Hematopoietic multipotent progenitor cell treated with erythropoietin and hydrocortisone succinate and interleukin-3 and kit ligand, for 15 days (in vitro differentiated cells): Measurements from ENCODE around the gene EMILIN3.
A peak's percentile ranks its signal among the peaks of the same experiment; 100 is the strongest.

Experiments
- DNase-seq: peaks from one replicate; pipeline ENCODE4 v3.0.0-alpha.2; 2015; ENCODE audit warnings: low spot score

EMILIN3 gene

DNA sequence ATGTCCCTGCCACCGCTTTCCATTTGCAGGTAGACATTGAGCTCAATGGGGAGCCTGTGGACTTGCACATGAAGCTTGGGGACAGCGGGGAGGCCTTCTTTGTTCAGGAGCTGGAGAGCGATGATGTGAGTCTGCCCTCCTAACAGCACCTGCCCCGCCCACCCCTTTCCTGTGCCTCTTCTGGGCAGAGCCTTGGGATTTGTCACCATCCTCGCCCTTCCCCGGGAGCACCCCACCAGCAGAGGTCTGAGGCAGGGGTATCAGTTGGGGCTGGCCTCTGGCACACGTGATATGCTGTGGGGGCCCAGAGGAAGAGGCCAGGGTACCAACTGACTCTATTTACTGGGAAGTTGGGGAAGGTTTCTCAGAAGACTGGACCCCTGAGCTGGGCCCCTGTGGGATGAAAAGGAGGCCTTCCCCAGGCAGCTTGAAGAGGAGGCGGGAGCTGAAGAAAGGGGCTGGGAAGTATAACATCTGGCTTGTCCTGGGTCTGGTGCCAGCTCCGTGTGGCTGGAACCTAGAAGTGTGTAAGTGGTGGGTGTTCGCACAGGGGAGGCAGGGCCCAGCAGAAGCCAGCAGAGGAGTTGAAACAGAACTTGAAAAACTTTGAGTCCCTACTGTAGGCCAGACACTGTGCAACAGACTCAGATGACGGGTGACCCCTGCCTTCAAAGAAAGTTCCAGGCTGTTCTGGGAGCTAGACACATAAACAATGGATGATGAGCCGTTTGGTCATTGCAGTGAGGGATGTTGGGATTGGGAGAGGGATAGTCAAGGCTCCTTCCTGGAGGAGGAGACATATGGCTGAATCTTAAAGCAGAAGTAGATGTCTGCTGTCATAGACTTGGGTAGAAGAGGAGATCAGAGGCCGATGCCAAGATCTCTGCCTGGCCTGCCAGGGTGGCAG is 18.8 kb downstream of the EMILIN3 start:
- DNase-seq = no peak

DNA sequence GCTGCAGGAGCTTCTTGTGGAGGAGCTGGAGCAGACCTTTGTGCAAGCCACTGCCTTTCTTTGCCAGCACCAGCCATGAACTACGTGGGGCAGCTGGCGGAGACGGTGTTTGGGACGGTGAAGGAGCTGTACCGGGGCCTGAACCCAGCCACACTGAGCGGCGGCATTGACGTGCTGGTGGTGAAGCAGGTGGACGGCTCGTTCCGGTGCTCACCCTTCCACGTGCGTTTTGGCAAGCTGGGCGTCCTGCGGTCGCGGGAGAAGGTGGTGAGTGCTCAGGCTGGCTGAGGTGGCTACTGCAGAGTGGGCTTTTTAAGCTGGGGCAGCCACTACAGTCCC is 20.9 kb downstream of the EMILIN3 start:
- no peak for DNase-seq

- no peak for DNase-seq
Measured at GRCh38 chr20:41344938-41345728, 21.5 kb downstream of the EMILIN3 start.

GRCh38 chr20:41344477-41344876 is 22.1 kb downstream of the EMILIN3 start:
- no peak for DNase-seq

- no peak for DNase-seq
Measured at GRCh38 chr20:41342474-41343464, 23.8 kb downstream of the EMILIN3 start.

DNA sequence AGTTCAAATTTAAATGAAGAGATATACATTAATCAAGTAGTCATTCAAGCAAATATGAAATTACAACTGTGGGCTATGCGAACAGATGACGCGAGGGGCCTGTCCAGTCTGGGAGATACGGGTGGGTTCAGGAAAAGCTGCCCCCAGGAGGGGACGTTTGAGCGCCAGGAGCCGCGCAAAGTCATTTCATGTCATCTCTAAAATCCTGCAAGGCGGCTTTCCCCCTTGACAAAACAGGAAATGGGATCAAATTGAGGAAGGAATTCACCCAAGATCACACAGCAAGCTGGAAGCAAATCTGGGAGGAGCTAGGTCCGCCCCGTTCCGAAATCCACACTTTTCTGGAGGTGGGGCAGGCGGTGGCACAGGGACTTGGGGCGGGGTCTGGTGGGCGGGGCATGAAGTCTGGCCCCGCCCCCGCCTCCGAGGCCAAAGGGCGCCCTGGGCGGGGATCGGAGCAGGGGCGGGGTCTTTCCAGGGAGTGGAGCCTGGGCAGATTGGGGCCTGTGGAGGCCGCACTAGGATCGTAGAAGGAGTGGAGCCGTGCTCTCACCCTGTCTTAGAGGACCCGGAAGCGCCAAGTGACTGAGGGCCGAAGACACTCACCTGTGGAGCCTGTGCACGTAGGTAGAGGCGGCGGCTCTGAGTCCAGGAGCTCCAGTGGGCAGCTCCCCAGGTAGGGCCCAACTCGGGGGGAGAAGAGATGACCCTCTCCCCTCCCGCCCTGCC is 26.1 kb downstream of the EMILIN3 start, which contains the start of gene LPIN3:
LPIN3 (plus strand) TSS at position 495 of the 729 bp plus-strand sequence. CDS start 4,983 bp downstream, outside the sequence.
- DNase-seq = peak; percentile 68

- peak; percentile 80 for DNase-seq
Measured at GRCh38 chr20:41339957-41340326, 26.7 kb downstream of the EMILIN3 start.

DNA sequence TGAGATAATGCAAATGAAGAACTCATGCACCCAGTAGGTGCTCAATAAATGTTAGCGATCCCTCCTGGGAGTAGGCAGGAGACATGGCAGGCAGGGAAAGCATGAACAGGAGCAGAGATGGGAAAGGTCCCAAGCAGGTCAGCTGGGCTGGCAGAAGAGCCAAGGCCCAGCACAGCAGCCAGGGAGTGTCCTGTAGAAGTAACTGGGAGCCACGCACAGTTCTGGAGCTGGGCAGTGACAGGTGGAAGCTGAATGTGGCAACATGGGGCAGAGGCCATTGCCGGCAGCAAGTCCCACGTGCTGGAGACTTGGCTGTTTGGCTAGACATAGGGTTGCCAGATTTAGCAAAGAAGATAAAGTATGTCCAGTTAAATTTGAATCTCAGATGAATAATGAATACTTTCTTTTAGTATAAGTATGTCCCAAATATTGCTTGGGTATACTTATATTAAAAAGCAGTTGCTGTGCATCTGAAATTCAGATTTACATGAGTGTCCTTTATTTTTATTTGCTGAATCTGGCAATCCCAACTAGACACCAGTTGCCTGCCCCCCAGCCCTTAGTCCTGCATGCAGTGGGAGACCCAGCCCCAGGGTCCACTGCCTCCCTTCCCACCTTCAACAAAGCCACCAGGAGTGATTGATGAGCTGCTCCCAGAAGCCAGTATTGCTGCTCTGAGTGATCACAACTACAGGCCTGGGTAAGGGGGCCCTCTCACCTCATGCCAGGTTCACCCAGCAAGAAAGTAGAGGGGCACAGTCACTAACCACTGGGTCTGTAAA is 29.7 kb downstream of the EMILIN3 start:
- DNase-seq = no peak

DNA sequence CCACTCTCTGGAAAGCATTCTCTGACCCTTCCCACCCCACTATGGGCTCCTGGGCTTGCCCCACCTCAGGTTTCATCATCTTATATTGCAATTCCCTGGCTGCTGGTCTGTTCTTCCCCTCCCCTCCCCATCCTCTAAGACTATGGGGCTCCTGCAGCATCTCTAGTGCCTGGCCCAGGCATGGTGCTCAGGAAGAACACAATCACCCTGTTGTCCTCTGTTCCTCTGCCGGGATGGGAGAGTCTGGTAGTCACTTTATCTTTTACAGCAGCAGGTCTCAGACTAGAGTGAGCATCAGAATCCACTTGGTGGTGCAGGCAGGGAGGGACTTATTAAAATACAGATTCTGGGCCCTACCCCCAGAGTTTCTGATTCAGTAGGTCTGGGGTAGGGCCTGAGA is 31.0 kb downstream of the EMILIN3 start:
- no peak for DNase-seq

- no peak for DNase-seq
Measured at GRCh38 chr20:41334443-41335421, 31.9 kb downstream of the EMILIN3 start.

DNA sequence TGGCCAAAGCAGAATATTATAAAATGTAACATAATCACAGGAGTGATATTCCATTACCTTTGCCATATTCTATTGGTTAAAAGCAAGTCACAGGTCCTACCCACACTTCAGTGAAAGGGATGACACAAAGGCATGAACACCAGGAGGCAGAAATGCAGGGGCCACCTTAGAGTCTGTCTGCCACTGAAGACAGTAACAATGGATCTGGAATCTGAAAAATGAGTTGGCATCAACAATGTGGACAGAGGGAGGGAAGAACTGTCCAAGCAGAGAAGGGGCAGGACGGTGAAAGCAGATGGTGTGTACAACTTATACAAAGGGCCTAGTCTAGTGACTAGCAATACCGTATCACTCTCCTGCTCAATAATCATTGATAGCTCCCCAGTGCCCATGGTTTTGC is 32.6 kb downstream of the EMILIN3 start:
- DNase-seq = no peak

DNA sequence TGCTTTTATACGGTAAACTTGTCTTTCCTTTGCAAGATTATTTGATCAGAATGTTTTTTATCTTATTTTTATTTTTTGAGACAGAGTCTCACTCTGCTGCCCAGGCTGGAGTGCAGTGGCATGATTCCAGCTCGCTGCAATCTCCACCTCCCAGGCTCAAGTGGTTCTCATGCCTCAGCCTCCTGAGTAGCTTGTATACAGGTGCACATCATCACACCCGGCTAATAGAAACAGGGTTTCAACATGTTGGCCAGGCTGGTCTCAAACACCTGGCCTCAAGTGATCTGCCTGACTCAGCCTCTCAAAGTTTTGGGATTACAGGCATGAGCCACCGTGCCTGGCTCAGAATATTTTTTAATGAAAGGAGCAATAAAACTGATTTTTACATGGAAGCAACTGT is 34.9 kb downstream of the EMILIN3 start:
- DNase-seq = no peak

DNA sequence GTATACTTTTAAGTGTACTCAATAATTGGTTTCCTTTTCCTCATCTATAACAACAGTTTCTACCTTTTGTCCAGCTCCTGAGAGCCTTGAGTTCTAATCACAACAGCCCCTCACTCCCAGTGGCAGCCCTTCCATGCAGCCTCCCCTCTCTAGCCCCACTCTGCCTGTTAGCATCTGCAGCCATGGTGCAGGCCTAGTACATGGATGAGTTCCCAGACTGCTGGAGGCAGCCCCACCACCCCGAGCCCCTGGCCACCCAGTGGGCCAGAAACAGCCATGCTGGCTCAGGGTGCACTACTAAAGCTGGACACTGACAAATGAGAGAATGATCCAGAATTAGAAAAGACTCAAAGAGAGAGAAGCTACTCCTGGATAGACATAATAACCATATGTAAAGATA is 35.7 kb downstream of the EMILIN3 start:
- DNase-seq = no peak

- DNase-seq = no peak
Measured at GRCh38 chr20:41330343-41330720, 36.3 kb downstream of the EMILIN3 start.

GRCh38 chr20:41329435-41330342 is 36.9 kb downstream of the EMILIN3 start:
- DNase-seq = no peak

DNA sequence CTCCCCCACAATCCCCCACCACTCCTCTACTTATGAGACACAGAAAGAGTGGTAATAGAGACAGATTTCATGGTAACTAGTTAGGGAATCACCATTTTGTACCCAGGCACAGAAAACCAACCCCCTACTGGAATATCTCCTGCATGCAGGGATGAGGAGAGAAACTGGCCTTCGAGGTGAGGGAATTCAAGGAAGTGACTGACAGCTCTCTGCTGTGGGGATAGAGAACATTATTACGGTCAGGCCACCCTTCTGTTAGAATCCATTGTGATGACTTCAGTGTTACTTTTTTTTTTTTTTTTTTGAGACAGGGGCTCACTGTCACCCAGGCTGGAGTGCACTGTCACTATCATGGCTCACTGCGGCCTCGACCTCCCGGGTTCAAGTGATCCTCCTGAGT is 39.4 kb downstream of the EMILIN3 start:
- DNase-seq = no peak

- no peak for DNase-seq
Measured at GRCh38 chr20:41320976-41321375, 45.6 kb downstream of the EMILIN3 start.

- DNase-seq = no peak
Measured at GRCh38 chr20:41320441-41320840, 46.2 kb downstream of the EMILIN3 start.
